Sigmoid colon (tissue), 4 donors: ENCODE measurements around the gene DCST1.

Source experiments
- CTCF ChIP-seq, 4 experiments: fragments of 450-650 bp in 3 of 4; fragments of 200-600 bp in 1 of 4; IDR thresholded peaks; one replicate each; pipeline ENCODE4 v1.5.1; 2016 to 2019; ENCODE audit warnings: antibody characterized with exemption in 4 of 4, mild to moderate bottlenecking in 3 of 4, moderate library complexity in 2 of 4
- POLR2AphosphoS5 ChIP-seq, 4 donors: sonication (generic); formaldehyde crosslinking; IDR thresholded peaks; one replicate each; pipeline ENCODE4 v1.6.1; 2017; ENCODE audit warnings: antibody characterized with exemption in 4 of 4

GRCh38 chr1:155014709-155015508, 18.7 kb upstream of the DCST1 start:
- TF ChIP-seq CTCF (IDR thresholded peaks at IDR 0.05) (no peak), POLR2AphosphoS5 (IDR thresholded peaks at IDR 0.05) (no peak)
